ENCODE results near the gene DPH5.

The DPH5 gene

DNA sequence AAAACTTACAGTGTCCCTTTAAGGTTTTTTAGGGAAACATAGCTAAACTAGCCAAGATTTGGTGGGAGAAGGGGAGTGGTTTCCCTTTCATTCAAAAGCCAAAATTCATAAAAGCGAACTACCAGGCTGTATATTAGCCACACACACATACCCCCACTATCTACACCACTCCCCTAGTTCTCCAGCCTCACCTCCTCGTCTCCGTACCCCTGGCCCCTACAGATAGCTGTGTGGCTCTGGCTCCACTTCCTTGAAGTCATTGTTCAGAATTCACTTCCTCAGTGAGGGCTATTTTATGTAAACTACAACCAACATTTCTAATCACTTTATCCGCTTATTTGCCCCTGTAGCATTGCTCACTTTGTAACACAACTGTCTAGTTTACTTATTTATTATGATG, 5.3 kb upstream of the DPH5 start:
- Histone ChIP-seq H3K4me1 (ENCODE audit: insufficient read depth, low read length) (peaks cover 8% of the 10 kb centered on the region), H3K9me3 (ENCODE audit: insufficient read depth, low read depth, low read length) (no peaks in the 10 kb centered on the region), H3K4me3 (ENCODE audit: low read length) (no peak overlapping the region), H3K27ac (ENCODE audit: low read depth, low read length) (no peak overlapping the region), H3K27me3 (ENCODE audit: insufficient read depth, low read length) (no peaks in the 10 kb centered on the region), H3K9ac (ENCODE audit: low read depth, low read length) (no peak overlapping the region), H3K36me3 (ENCODE audit: insufficient read depth, low read length) (no peaks in the 10 kb centered on the region; the same call in 1 of the 2 replicates)
- 96% methylated on average over 3 of the region's 4 CpGs for whole genome bisulfite sequencing

DNA sequence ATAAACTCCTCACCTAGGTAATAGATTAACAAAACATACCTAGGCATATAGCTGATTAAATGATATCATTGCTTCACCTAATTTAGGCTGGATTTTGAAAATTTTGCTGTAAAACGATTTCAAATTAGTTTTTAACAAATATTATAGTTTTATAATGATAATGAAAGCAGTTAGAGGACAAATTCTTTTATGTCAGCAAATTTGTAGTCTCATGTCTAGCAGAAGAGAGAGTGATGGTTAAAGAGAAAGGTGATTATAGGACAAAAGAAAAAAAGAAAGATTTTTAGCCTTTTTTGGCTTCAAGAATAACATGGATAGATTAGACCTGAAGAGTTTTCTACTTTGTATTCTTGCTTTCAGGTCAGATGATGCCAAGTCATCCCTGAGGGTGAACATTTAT, 3.6 kb upstream of the DPH5 start:
- Histone ChIP-seq H3K4me3 (ENCODE audit: low read length) (no peak overlapping the region), H3K36me3 (ENCODE audit: insufficient read depth, low read length) (peaks cover under 1% of the 10 kb centered on the region; the same call in 1 of the 2 replicates), H3K4me1 (ENCODE audit: insufficient read depth, low read length) (peaks cover 13% of the 10 kb centered on the region), H3K9ac (ENCODE audit: low read depth, low read length) (no peak overlapping the region), H3K27ac (ENCODE audit: low read depth, low read length) (no peak overlapping the region), H3K27me3 (ENCODE audit: insufficient read depth, low read length) (no peaks in the 10 kb centered on the region), H3K9me3 (ENCODE audit: insufficient read depth, low read depth, low read length) (no peaks in the 10 kb centered on the region)
- no CpG with 5 or more reads among the region's 1 CpG for WGBS

DNA sequence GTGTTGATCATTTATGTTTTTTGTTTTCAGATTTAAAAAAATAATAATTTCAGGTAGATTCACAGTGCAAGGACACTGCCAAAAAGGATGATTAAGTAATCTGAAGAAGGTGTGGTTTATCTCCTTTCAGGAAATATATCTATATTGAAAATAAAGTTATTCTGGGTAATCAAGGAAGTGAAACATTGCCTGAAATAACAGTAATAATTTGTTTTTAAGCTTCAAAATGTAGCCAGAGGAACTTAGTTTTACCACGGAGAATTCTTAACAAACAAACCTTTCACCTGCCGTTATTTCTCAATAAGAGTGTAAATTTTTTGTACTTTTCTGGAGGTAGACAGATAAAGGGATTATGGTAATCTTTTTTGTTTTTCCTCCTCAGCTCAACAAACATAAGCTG, 2.9 kb upstream of the DPH5 start:
- Histone ChIP-seq H3K4me3 (ENCODE audit: low read length) (no peak overlapping the region), H3K9me3 (ENCODE audit: insufficient read depth, low read depth, low read length) (no peaks in the 10 kb centered on the region), H3K9ac (ENCODE audit: low read depth, low read length) (no peak overlapping the region), H3K36me3 (ENCODE audit: insufficient read depth, low read length) (peaks cover 8% of the 10 kb centered on the region), H3K27ac (ENCODE audit: low read depth, low read length) (no peak overlapping the region), H3K27me3 (ENCODE audit: insufficient read depth, low read length) (no peaks in the 10 kb centered on the region), H3K4me1 (ENCODE audit: insufficient read depth, low read length) (peaks cover 13% of the 10 kb centered on the region)
- WGBS, result 40% methylated on average over 1 of the region's 2 CpGs

DNA sequence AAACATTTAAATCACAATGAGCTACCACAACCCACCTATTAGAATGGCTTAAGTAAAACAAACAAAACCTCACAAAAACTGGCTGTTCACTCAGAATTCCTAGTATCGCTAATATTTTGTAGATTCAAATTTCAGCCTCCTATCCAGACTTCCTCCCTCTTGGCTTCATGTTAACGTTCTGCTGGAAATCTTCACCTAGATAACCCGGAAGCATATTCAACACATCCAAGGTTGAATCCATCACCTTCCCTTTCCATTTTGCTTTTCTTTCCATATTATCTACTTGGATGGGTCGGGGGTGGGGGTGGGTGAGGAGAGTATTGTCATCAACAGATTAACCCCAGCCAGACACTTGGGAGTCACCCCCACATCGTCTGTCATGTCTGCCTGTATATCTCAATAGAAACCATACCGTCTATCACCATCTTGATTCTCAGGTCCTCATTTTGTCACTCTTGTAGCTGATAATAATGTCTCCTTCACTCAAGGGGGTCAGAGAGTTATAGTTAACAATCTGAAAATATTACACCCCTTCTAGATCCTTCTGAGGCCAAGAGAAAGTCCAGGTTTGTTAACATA, 1.7 kb upstream of the DPH5 start:
- WGBS, result 89% methylated on average over 5 of the region's 6 CpGs
- peaks cover 13% of the 10 kb centered on the region for H3K4me1 ChIP-seq (ENCODE audit: insufficient read depth, low read length)
- H3K9ac ChIP-seq (ENCODE audit: low read depth, low read length), result no peak overlapping the region
- H3K27ac ChIP-seq (ENCODE audit: low read depth, low read length), result no peak overlapping the region
- H3K27me3 ChIP-seq (ENCODE audit: insufficient read depth, low read length), result no peaks in the 10 kb centered on the region
- peak overlapping the region; percentile 84; the same call in 1 of the 2 replicates for H3K4me3 ChIP-seq (ENCODE audit: low read length)
- H3K36me3 ChIP-seq (ENCODE audit: insufficient read depth, low read length), result peaks cover 19% of the 10 kb centered on the region
- no peaks in the 10 kb centered on the region for H3K9me3 ChIP-seq (ENCODE audit: insufficient read depth, low read depth, low read length)

DNA sequence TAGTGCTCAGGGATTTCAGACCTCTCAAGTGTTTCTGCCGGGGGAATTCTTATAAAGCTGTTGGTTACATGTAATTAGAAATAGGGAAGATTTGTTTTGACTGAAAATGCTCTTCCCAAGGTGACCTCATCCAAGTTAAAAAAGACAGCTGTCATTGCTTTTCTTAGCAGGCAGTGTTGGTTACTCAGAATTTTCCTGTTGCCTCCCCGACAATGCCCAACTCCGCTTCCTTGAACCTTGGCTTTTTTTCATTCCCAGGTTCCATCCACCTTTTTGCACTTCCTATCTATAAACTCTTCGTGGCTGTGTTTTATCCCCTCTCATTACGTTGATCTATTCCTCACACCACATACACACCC, 825 bp upstream of the DPH5 start:
- no peaks in the 10 kb centered on the region for H3K9me3 ChIP-seq (ENCODE audit: insufficient read depth, low read depth, low read length)
- peak overlapping the region; percentile 82 for H3K27ac ChIP-seq (ENCODE audit: low read depth, low read length)
- peaks cover 13% of the 10 kb centered on the region for H3K4me1 ChIP-seq (ENCODE audit: insufficient read depth, low read length)
- WGBS, result 40% methylated on average over 5 of the region's 5 CpGs
- peak overlapping the region; percentile 98 for H3K9ac ChIP-seq (ENCODE audit: low read depth, low read length)
- H3K4me3 ChIP-seq (ENCODE audit: low read length), result peak overlapping the region; percentile 84
- peaks cover 27% of the 10 kb centered on the region for H3K36me3 ChIP-seq (ENCODE audit: insufficient read depth, low read length)
- H3K27me3 ChIP-seq (ENCODE audit: insufficient read depth, low read length), result no peaks in the 10 kb centered on the region

DNA sequence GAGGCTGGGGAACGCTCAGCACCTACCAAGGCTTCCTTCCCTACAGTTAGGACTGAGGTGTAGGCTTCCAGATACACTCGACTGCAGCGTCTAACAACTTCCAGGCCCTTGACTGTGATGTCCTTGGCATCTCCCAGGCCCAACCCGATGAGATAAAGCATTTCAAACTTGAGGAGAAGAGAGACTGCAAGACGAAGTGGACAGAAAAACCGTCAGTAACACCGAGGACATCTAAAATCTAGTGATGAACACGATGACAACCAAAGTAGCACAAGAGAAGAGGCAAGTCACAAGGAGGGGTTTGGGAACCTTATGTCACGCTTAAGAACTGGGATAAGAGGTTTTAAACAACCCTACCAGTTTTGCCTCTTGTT, 314 bp downstream of the DPH5 start:
- Histone ChIP-seq H3K27me3 (ENCODE audit: insufficient read depth, low read length) (no peaks in the 10 kb centered on the region), H3K4me1 (ENCODE audit: insufficient read depth, low read length) (peaks cover 13% of the 10 kb centered on the region), H3K4me3 (ENCODE audit: low read length) (peak overlapping the region; percentile 84), H3K27ac (ENCODE audit: low read depth, low read length) (peak overlapping the region; percentile 60), H3K36me3 (ENCODE audit: insufficient read depth, low read length) (peaks cover 39% of the 10 kb centered on the region), H3K9me3 (ENCODE audit: insufficient read depth, low read depth, low read length) (no peaks in the 10 kb centered on the region), H3K9ac (ENCODE audit: low read depth, low read length) (peak overlapping the region; percentile 98)
- WGBS, result 2% methylated on average over 9 of the region's 9 CpGs

DNA sequence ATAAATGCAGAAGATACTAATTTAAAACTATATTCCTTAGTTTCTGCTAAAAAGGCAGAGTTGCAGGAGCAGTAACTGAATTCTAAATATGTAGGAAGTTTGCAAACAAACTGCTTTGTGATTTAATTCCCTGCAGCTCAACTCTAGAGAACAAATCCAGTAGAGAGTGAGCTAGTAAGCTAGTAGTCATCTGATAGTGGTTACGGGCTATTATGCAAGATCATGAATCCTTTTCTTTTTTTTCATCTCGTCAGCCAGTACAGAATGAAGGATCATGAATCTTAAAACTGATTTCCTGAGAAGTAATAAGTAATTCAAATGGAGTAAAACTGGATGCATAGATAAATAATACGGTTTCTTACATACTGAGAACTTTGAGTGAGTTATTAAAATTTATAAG, 3.3 kb downstream of the DPH5 start:
- Histone ChIP-seq H3K4me3 (ENCODE audit: low read length) (no peak overlapping the region; the same call in 1 of the 2 replicates), H3K27me3 (ENCODE audit: insufficient read depth, low read length) (no peaks in the 10 kb centered on the region), H3K36me3 (ENCODE audit: insufficient read depth, low read length) (peaks cover 59% of the 10 kb centered on the region)

DNA sequence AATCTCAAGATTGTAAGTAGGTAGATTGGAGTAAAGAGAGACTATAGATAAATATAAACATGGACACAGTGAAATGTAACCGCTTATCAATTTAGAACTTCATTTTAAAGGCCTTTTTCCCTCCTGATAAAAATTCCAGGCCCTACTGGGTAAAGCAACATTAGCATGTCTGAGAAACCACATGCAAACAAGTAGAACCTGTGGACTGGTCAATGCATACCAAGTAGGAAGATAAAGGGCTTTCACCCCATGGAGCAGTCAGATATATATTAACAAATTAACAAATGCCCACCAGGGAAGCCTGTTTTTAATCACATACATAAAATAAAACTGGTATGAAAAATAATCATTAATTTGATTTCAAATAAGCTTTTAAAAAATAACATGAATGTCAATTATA, 8.1 kb downstream of the DPH5 start:
- H3K36me3 ChIP-seq (ENCODE audit: insufficient read depth, low read length), result peaks cover 73% of the 10 kb centered on the region
- H3K9me3 ChIP-seq (ENCODE audit: insufficient read depth, low read depth, low read length), result no peaks in the 10 kb centered on the region
- H3K9ac ChIP-seq (ENCODE audit: low read depth, low read length), result no peak overlapping the region
- 100% methylated on average over 1 of the region's 1 CpG for WGBS
- no peak overlapping the region for H3K4me3 ChIP-seq (ENCODE audit: low read length)
- no peaks in the 10 kb centered on the region for H3K27me3 ChIP-seq (ENCODE audit: insufficient read depth, low read length)
- peaks cover 8% of the 10 kb centered on the region for H3K4me1 ChIP-seq (ENCODE audit: insufficient read depth, low read length)
- no peak overlapping the region for H3K27ac ChIP-seq (ENCODE audit: low read depth, low read length)

More for the DNA sequence above, 3.3 kb downstream of the DPH5 start:
- no peaks in the 10 kb centered on the region for H3K9me3 ChIP-seq (ENCODE audit: insufficient read depth, low read depth, low read length)
- no peak overlapping the region for H3K9ac ChIP-seq (ENCODE audit: low read depth, low read length)
- H3K4me1 ChIP-seq (ENCODE audit: insufficient read depth, low read length), result peaks cover 18% of the 10 kb centered on the region
- WGBS, result 95% methylated on average over 3 of the region's 3 CpGs
- no peak overlapping the region for H3K27ac ChIP-seq (ENCODE audit: low read depth, low read length)

DNA sequence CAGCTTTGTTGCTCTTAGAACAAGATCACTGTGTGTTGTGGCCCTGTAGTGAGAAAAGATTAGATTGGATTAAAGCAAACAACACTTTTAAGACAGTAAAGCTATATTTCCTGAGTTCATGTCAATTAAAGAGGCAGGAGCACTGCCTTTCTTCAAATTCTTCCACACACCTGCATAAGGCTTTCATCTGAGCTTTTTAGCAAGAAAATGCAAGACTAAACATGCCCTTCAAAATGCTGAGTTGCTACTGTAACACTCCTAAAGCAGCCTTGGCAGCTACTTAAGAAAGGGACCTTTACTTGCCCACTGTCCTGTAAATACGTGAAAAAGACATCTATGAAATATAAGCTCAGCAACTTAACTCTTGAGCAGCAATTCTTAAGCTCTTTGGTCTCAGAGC, 11.8 kb downstream of the DPH5 start:
- H3K36me3 ChIP-seq (ENCODE audit: insufficient read depth, low read length), result peaks cover 67% of the 10 kb centered on the region

DNA sequence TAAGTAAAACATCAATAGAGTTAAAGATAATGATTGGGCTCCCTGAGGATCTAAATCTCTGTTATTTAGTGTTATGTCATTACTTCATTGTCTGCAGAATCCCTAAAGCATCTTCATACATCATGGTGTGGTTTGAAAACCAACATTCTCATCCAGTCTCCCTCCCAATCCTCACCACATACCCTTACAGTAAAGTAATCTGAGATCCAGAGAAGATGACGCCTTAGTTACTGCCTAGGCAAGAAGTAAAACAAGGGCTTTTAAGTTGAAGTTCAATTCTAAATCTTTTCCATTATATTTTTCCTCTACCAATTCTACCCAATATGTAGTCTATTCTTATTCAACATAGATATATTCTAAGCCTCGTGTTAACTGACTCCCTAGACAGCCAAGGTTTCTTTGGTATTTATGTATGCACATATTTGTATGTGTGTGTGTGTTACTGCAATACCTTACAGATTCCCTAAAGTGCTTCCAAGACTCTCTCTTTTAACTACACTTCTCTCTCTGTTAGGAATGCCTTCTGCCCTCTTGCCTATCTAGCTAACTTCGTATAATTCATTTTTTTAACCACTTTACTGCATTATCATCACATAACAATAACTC, 17.3 kb downstream of the DPH5 start:
- no peaks in the 10 kb centered on the region for H3K9me3 ChIP-seq (ENCODE audit: insufficient read depth, low read depth, low read length)
- no peak overlapping the region for H3K9ac ChIP-seq (ENCODE audit: low read depth, low read length)
- WGBS, result 97% methylated on average over 2 of the region's 3 CpGs

More for the DNA sequence above, 11.8 kb downstream of the DPH5 start:
- Histone ChIP-seq H3K27me3 (ENCODE audit: insufficient read depth, low read length) (no peaks in the 10 kb centered on the region), H3K27ac (ENCODE audit: low read depth, low read length) (no peak overlapping the region), H3K4me3 (ENCODE audit: low read length) (no peak overlapping the region), H3K4me1 (ENCODE audit: insufficient read depth, low read length) (peaks cover 8% of the 10 kb centered on the region), H3K9ac (ENCODE audit: low read depth, low read length) (no peak overlapping the region), H3K9me3 (ENCODE audit: insufficient read depth, low read depth, low read length) (no peaks in the 10 kb centered on the region)
- WGBS, result 97% methylated on average over 1 of the region's 1 CpG

DNA sequence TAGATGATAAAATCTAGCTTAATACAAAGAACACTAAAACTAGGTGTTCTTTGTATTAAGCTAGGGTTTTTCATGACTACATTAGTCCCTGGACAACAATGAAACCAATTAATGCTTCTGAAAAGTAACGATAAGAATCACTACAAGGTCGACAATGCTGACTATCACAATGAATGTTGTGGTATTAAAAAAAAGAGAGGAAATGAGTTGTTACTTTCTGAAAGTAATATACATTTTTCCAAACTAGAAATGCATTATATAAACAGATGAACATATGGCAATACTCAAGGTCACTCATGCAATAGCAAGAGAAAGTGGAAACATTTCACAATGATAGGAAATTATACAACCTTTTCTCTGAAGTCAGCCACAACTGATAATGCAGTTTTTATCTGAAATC, 19.0 kb downstream of the DPH5 start:
- Histone ChIP-seq H3K4me1 (ENCODE audit: insufficient read depth, low read length) (peaks cover 28% of the 10 kb centered on the region), H3K27ac (ENCODE audit: low read depth, low read length) (no peak overlapping the region)
- WGBS, result 100% methylated on average over 1 of the region's 2 CpGs

More for the DNA sequence above, 17.3 kb downstream of the DPH5 start:
- Histone ChIP-seq H3K4me1 (ENCODE audit: insufficient read depth, low read length) (peaks cover 15% of the 10 kb centered on the region), H3K27ac (ENCODE audit: low read depth, low read length) (no peak overlapping the region), H3K4me3 (ENCODE audit: low read length) (no peak overlapping the region), H3K27me3 (ENCODE audit: insufficient read depth, low read length) (no peaks in the 10 kb centered on the region), H3K36me3 (ENCODE audit: insufficient read depth, low read length) (peaks cover 59% of the 10 kb centered on the region)

More for the DNA sequence above, 19.0 kb downstream of the DPH5 start:
- H3K27me3 ChIP-seq (ENCODE audit: insufficient read depth, low read length), result no peaks in the 10 kb centered on the region
- no peaks in the 10 kb centered on the region for H3K9me3 ChIP-seq (ENCODE audit: insufficient read depth, low read depth, low read length)
- no peak overlapping the region for H3K4me3 ChIP-seq (ENCODE audit: low read length)
- H3K9ac ChIP-seq (ENCODE audit: low read depth, low read length), result no peak overlapping the region
- H3K36me3 ChIP-seq (ENCODE audit: insufficient read depth, low read length), result peaks cover 46% of the 10 kb centered on the region
